ENCODE results near the gene LMO7.

GRCh38 chr13:75657111-75657510 lies 21.0 kb downstream of the LMO7 start:
- TF ChIP-seq YY1 (IDR thresholded peaks at IDR 0.05; ENCODE audit: insufficient read depth, insufficient read length) = no peak
- TF ChIP-seq SUZ12 (IDR thresholded peaks at IDR 0.05; ENCODE audit: extremely low read depth, insufficient read depth, insufficient read length) = no peak
- no peak for TF ChIP-seq ZNF274 (IDR thresholded peaks at IDR 0.05; ENCODE audit: low read depth, low read length)

Data from NT2/D1 (cell line).